ENCODE results near the gene ABCD1.
"Not testable (repeated sequence)": the region's sequence is repeated elsewhere in the genome, so short reads cannot be mapped to it uniquely, and the experiment has no call there.

The ABCD1 gene

GRCh38 chrX:153724252-153725038 is at the start of gene ABCD1, which contains the start of gene BCAP31:
Gene ABCD1 (plus strand): TSS chrX:153724856. CDS start chrX:153725267, 411 bp downstream.
Gene BCAP31 (minus strand): TSS chrX:153724387. CDS start chrX:153723244, 1,143 bp downstream.
- in situ Hi-C loops (cut with MboI; ENCODE audit: low sequenced_read_pairs) = no loop called here

GRCh38 chrX:153681175-153681574 is 43.5 kb upstream of the ABCD1 start:
- in situ Hi-C loops (cut with MboI; ENCODE audit: low sequenced_read_pairs) = no loop called here

- in situ Hi-C loops (cut with MboI; ENCODE audit: low sequenced_read_pairs) = not testable (repeated sequence)
Observed at GRCh38 chrX:153683486-153683885, 41.2 kb upstream of the ABCD1 start.

GRCh38 chrX:153684467-153685155 is 40.0 kb upstream of the ABCD1 start:
- in situ Hi-C loops (cut with MboI; ENCODE audit: low sequenced_read_pairs) = no loop called here

- in situ Hi-C loops (cut with MboI; ENCODE audit: low sequenced_read_pairs) = no loop called here
Observed at GRCh38 chrX:153685156-153685536, 39.5 kb upstream of the ABCD1 start.

- in situ Hi-C loops (cut with MboI; ENCODE audit: low sequenced_read_pairs) = no loop called here
Observed at GRCh38 chrX:153685751-153686696, 38.6 kb upstream of the ABCD1 start.

- in situ Hi-C loops (cut with MboI; ENCODE audit: low sequenced_read_pairs) = no loop called here
Observed at GRCh38 chrX:153686711-153687110, 37.9 kb upstream of the ABCD1 start.

GRCh38 chrX:153687121-153688039 is 37.3 kb upstream of the ABCD1 start, which contains the start of gene SLC6A8:
Gene SLC6A8 (plus strand): TSS chrX:153687926. CDS start chrX:153688575, 649 bp downstream.
- in situ Hi-C loops (cut with MboI; ENCODE audit: low sequenced_read_pairs) = no loop called here

GRCh38 chrX:153688071-153688470 is 36.6 kb upstream of the ABCD1 start:
- in situ Hi-C loops (cut with MboI; ENCODE audit: low sequenced_read_pairs) = no loop called here

- in situ Hi-C loops (cut with MboI; ENCODE audit: low sequenced_read_pairs) = no loop called here
Observed at GRCh38 chrX:153688506-153688905, 36.1 kb upstream of the ABCD1 start.

GRCh38 chrX:153688911-153689590 is 35.6 kb upstream of the ABCD1 start:
- in situ Hi-C loops (cut with MboI; ENCODE audit: low sequenced_read_pairs) = no loop called here

GRCh38 chrX:153689654-153690465 is 34.8 kb upstream of the ABCD1 start:
- in situ Hi-C loops (cut with MboI; ENCODE audit: low sequenced_read_pairs) = no loop called here

- in situ Hi-C loops (cut with MboI; ENCODE audit: low sequenced_read_pairs) = no loop called here
Observed at GRCh38 chrX:153690466-153690865, 34.2 kb upstream of the ABCD1 start.

- in situ Hi-C loops (cut with MboI; ENCODE audit: low sequenced_read_pairs) = not testable (repeated sequence)
Observed at GRCh38 chrX:153691032-153691827, 33.4 kb upstream of the ABCD1 start.

- in situ Hi-C loops (cut with MboI; ENCODE audit: low sequenced_read_pairs) = no loop called here
Observed at GRCh38 chrX:153692003-153692402, 32.7 kb upstream of the ABCD1 start.

- in situ Hi-C loops (cut with MboI; ENCODE audit: low sequenced_read_pairs) = no loop called here
Observed at GRCh38 chrX:153692611-153693156, 32.0 kb upstream of the ABCD1 start.
